ENCODE results near the gene PDLIM4.

The PDLIM4 gene

GRCh38 chr5:132301344-132302271, 44.1 kb downstream of the PDLIM4 start:
- in situ Hi-C loops (cut with HindIII; ENCODE audit: low sequenced_read_pairs): no loop called here

GRCh38 chr5:132302413-132302812, 44.9 kb downstream of the PDLIM4 start:
- in situ Hi-C loops (cut with HindIII; ENCODE audit: low sequenced_read_pairs): no loop called here

GRCh38 chr5:132303589-132303988, 46.1 kb downstream of the PDLIM4 start:
- in situ Hi-C loops (cut with HindIII; ENCODE audit: low sequenced_read_pairs): no loop called here

- in situ Hi-C loops (cut with HindIII; ENCODE audit: low sequenced_read_pairs): no loop called here
These were observed 47.9 kb downstream of the PDLIM4 start for GRCh38 chr5:132305420-132305819.

- in situ Hi-C loops (cut with HindIII; ENCODE audit: low sequenced_read_pairs): no loop called here
These were observed 51.2 kb downstream of the PDLIM4 start for GRCh38 chr5:132308701-132309100.

GRCh38 chr5:132309679-132310078, 52.2 kb downstream of the PDLIM4 start:
- in situ Hi-C loops (cut with HindIII; ENCODE audit: low sequenced_read_pairs): no loop called here

GRCh38 chr5:132310141-132310834, 52.8 kb downstream of the PDLIM4 start:
- in situ Hi-C loops (cut with HindIII; ENCODE audit: low sequenced_read_pairs): no loop called here

- in situ Hi-C loops (cut with HindIII; ENCODE audit: low sequenced_read_pairs): no loop called here
These were observed 55.9 kb downstream of the PDLIM4 start for GRCh38 chr5:132313366-132313765.

GRCh38 chr5:132313961-132314432, 56.5 kb downstream of the PDLIM4 start:
- in situ Hi-C loops (cut with HindIII; ENCODE audit: low sequenced_read_pairs): no loop called here

- in situ Hi-C loops (cut with HindIII; ENCODE audit: low sequenced_read_pairs): no loop called here
These were observed 58.1 kb downstream of the PDLIM4 start for GRCh38 chr5:132315529-132316067.

- in situ Hi-C loops (cut with HindIII; ENCODE audit: low sequenced_read_pairs): no loop called here
These were observed 62.5 kb downstream of the PDLIM4 start for GRCh38 chr5:132319975-132320374.

- in situ Hi-C loops (cut with HindIII; ENCODE audit: low sequenced_read_pairs): no loop called here
These were observed 63.7 kb downstream of the PDLIM4 start for GRCh38 chr5:132321109-132321721.

GRCh38 chr5:132322266-132322665, 64.8 kb downstream of the PDLIM4 start:
- in situ Hi-C loops (cut with HindIII; ENCODE audit: low sequenced_read_pairs): no loop called here

Data from DLD1 (cell line).